K562 (cell line): ENCODE data around the gene DOK3. TPM values are rescaled to one million over a fixed set of nuclear protein-coding genes. Genes with fewer than 3 reads are reported as not detected.

Source experiments
- ARID3B ChIP-seq: fragments of 250-450 bp; sonication (Bioruptor Pico); IDR thresholded peaks from 2 replicates; pipeline ENCODE4 v1.4.0; 2020; ENCODE audit warnings: borderline replicate concordance
- COPS2 ChIP-seq: fragments of 450-650 bp; conservative IDR thresholded peaks from 2 replicates; pipeline ENCODE4 v1.6.1; 2016; ENCODE audit warnings: mild to moderate bottlenecking, moderate library complexity
- HCFC1 ChIP-seq: IDR thresholded peaks from 2 replicates; pipeline ENCODE4 v1.6.1; 2012; ENCODE audit warnings: low read depth, low read length, improper control_type of control experiment
- NR4A1 ChIP-seq, 2 experiments: fragments of 250-450 bp in 1 of 2; fragments of 450-650 bp in 1 of 2; sonication (Bioruptor Pico) in 1 of 2; IDR thresholded peaks; 2 replicates each; pipeline versions ENCODE4 v1.4.0 to v1.6.1; 2016 to 2020; ENCODE audit warnings: mild to moderate bottlenecking in 2 of 2, missing compliant biosample characterization in 1 of 2, missing genetic modification characterization in 1 of 2, moderate library complexity in 1 of 2
- PHF20 ChIP-seq: fragments of 450-650 bp; IDR thresholded peaks from 2 replicates; pipeline ENCODE4 v1.6.1; 2018; ENCODE audit not compliant: partially characterized antibody
- PHF8 ChIP-seq: fragments of 200-600 bp; sonication (generic); IDR thresholded peaks from 2 replicates; pipeline ENCODE4 v1.6.1; 2012; ENCODE audit warnings: mixed run types, mild to moderate bottlenecking, inconsistent platforms, low read length, moderate library complexity, borderline replicate concordance
- RBFOX2 ChIP-seq: fragments of 200-400 bp; formaldehyde crosslinking; IDR thresholded peaks from 2 replicates; pipeline ENCODE4 v1.6.1; 2017; ENCODE audit warnings: low read depth, mild to moderate bottlenecking, low read length, moderate library complexity
- RBM14 ChIP-seq: fragments of 200-400 bp; formaldehyde crosslinking; IDR thresholded peaks from 2 replicates; pipeline ENCODE4 v1.6.1; 2018; ENCODE audit warnings: low read depth, mild to moderate bottlenecking, low read length, moderate library complexity, borderline replicate concordance; ENCODE audit not compliant: insufficient read depth
- RCOR1 ChIP-seq, 2 experiments: IDR thresholded peaks; 2 replicates each; pipeline ENCODE4 v1.6.1; 2012; ENCODE audit warnings: low read depth in 2 of 2, low read length in 2 of 2, borderline replicate concordance in 1 of 2, improper control_type of control experiment in 1 of 2
- RUNX1 ChIP-seq: sonication (generic); IDR thresholded peaks from 2 replicates; pipeline ENCODE4 v1.6.1; 2016; ENCODE audit warnings: antibody characterized with exemption, low read depth
- ZBTB1 ChIP-seq: sonication (generic); formaldehyde crosslinking; IDR thresholded peaks from 2 replicates; pipeline ENCODE4 v1.8.1; 2023; ENCODE audit warnings: missing genetic modification reagents, low read depth, mild to moderate bottlenecking, borderline replicate concordance
- ZBTB5 ChIP-seq: fragments of 450-650 bp; IDR thresholded peaks from 2 replicates; pipeline ENCODE4 v1.6.1; 2017; ENCODE audit warnings: antibody characterized with exemption
- ZNF263 ChIP-seq: sonication (generic); formaldehyde crosslinking; IDR thresholded peaks from 2 replicates; pipeline ENCODE4 v1.8.0; 2022; ENCODE audit warnings: mild to moderate bottlenecking, missing genetic modification reagents, borderline replicate concordance
- ZNF766 ChIP-seq: fragments of 200-800 bp; sonication (Bioruptor generic); conservative IDR thresholded peaks from 2 replicates; pipeline ENCODE4 v1.6.1; 2016; ENCODE audit warnings: missing genetic modification characterization, missing compliant biosample characterization
- polyA plus RNA-seq, 8 experiments: library from polyadenylated mRNA; depleted of rRNA in 4 of 8; stranded (reverse) in 5 of 8; unstranded in 3 of 8; fragments of >200 nt; fragmentation: Nextera tagmentation in 2 of 8; fragmentation: Illumina TruSeq in 1 of 8; extraction: Ambion mirVana in 2 of 8; extraction: Trizol in 1 of 8; gene quantifications; 2 replicates each; pipeline versions ENCODE4 v1.2.1 to v1.2.3, GENCODE V29; 2011 to 2014; ENCODE audit warnings: inconsistent platforms in 1 of 8, missing spikeins in 1 of 8
- total RNA-seq, 7 experiments: library from RNA; depleted of rRNA in 6 of 7; stranded (reverse); fragments of >200 nt in 6 of 7; fragmentation: Illumina TruSeq in 2 of 7; extraction: Trizol in 2 of 7; gene quantifications; 2 replicates each; pipeline versions ENCODE4 v1.2.1 to v1.2.3, GENCODE V29; 2011 to 2021; ENCODE audit warnings: low replicate concordance in 1 of 7
- TF ChIP-seq, protein P1 (sequence below): sonication (generic); formaldehyde crosslinking; IDR thresholded peaks from 2 replicates; pipeline ENCODE4 v1.9.0; 2022; ENCODE audit warnings: mild to moderate bottlenecking, missing genetic modification reagents
- TF ChIP-seq, protein P2 (sequence below): fragments of 450-650 bp; IDR thresholded peaks from 2 replicates; pipeline ENCODE4 v1.7.1; 2018; ENCODE audit warnings: mild to moderate bottlenecking, low read depth; ENCODE audit not compliant: partially characterized antibody
- TF ChIP-seq, protein P3 (sequence below), 2 experiments: IDR thresholded peaks; 2 replicates each; pipeline ENCODE4 v1.6.1; 2011; ENCODE audit warnings: borderline replicate concordance in 1 of 2, control low read depth in 1 of 2, low read depth in 1 of 2, low read length in 1 of 2, mild to moderate bottlenecking in 1 of 2, mixed read lengths in 1 of 2, moderate library complexity in 1 of 2; ENCODE audit not compliant: insufficient read depth in 1 of 2, insufficient read length in 1 of 2, poor library complexity in 1 of 2, severe bottlenecking in 1 of 2; ENCODE audit errors: extremely low read depth in 1 of 2

The DOK3 gene
- total and polyA plus RNA-seq, 9 of the 15 experiments (the other 6 are each of a cell fraction or from before 2014, with no cell fraction given) = 1.3 to 23.0 (median 8.0) TPM

DNA sequence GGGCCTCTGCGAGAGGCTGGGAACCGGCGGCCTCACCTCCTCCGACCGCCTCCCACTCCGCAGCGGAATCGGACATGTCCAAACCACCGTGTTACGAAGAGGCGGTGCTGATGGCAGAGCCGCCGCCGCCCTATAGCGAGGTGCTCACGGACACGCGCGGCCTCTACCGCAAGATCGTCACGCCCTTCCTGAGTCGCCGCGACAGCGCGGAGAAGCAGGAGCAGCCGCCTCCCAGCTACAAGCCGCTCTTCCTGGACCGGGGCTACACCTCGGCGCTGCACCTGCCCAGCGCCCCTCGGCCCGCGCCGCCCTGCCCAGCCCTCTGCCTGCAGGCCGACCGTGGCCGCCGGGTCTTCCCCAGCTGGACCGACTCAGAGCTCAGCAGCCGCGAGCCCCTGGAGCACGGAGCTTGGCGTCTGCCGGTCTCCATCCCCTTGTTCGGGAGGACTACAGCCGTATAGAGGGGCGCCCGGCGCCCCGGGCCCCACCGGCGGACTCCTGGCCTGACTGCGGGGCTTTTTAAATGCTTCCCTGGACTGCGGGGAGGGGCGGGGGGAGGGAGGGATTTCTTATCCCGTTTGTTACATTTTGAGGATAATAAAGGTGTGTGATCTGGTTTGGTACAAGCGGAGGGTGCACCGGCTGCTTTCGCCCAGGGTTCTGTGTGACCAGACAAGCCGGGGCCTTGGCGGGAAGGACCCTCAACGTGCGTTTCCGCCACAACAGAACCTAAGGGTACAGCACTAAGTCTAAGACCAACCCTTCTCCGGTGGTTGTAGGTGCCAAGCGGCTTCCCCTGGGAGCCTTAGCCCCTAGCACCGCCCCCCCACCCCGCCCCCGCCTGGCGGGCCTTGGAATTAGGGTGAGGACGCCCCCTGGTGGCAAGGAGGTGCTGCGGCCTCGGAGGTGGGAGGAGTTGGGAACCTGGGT lies 53.7 kb downstream of the DOK3 start (continued):
- TF ChIP-seq ARID3B (CRISPR knock-in tag) = no peak
- TF ChIP-seq, protein P1, sequence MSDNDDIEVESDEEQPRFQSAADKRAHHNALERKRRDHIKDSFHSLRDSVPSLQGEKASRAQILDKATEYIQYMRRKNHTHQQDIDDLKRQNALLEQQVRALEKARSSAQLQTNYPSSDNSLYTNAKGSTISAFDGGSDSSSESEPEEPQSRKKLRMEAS = no peak
- peak; percentile 78 for TF ChIP-seq RBFOX2
- 0 out of 2 replicates have a peak, but pooled peaks have one; percentile 27 for TF ChIP-seq RBM14
- TF ChIP-seq ZNF263 = peak; percentile 60
- peak in 1 of 2 experiments; percentile 36; a peak in 1 of 4 replicates for TF ChIP-seq RCOR1 (IDR thresholded peaks at IDR 0.05; ENCODE audit: borderline replicate concordance in 1 of 2, low read depth in 2 of 2, low read length in 2 of 2)
- no peak for TF ChIP-seq ZNF766 (CRISPR knock-in tag)
- peak; percentile 57; the same call in 1 of the 2 replicates for TF ChIP-seq PHF8
- no peak for TF ChIP-seq NR4A1 (CRISPR knock-in tag; IDR thresholded peaks at IDR 0.05)
- no peak for TF ChIP-seq NR4A1 (tag; IDR thresholded peaks at IDR 0.05)
- TF ChIP-seq ZBTB5 = no peak
- TF ChIP-seq ZBTB1 = no peak
- TF ChIP-seq, protein P2, sequence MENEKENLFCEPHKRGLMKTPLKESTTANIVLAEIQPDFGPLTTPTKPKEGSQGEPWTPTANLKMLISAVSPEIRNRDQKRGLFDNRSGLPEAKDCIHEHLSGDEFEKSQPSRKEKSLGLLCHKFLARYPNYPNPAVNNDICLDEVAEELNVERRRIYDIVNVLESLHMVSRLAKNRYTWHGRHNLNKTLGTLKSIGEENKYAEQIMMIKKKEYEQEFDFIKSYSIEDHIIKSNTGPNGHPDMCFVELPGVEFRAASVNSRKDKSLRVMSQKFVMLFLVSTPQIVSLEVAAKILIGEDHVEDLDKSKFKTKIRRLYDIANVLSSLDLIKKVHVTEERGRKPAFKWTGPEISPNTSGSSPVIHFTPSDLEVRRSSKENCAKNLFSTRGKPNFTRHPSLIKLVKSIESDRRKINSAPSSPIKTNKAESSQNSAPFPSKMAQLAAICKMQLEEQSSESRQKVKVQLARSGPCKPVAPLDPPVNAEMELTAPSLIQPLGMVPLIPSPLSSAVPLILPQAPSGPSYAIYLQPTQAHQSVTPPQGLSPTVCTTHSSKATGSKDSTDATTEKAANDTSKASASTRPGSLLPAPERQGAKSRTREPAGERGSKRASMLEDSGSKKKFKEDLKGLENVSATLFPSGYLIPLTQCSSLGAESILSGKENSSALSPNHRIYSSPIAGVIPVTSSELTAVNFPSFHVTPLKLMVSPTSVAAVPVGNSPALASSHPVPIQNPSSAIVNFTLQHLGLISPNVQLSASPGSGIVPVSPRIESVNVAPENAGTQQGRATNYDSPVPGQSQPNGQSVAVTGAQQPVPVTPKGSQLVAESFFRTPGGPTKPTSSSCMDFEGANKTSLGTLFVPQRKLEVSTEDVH = peak; percentile 20
- no peak for TF ChIP-seq RUNX1
- peak; percentile 29; the same call in 1 of the 2 replicates for TF ChIP-seq HCFC1
- peak; percentile 22 for TF ChIP-seq PHF20
- TF ChIP-seq, protein P3, sequence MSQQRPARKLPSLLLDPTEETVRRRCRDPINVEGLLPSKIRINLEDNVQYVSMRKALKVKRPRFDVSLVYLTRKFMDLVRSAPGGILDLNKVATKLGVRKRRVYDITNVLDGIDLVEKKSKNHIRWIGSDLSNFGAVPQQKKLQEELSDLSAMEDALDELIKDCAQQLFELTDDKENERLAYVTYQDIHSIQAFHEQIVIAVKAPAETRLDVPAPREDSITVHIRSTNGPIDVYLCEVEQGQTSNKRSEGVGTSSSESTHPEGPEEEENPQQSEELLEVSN (IDR thresholded peaks at IDR 0.05; ENCODE audit: borderline replicate concordance in 1 of 2, extremely low read depth in 1 of 2, insufficient read depth in 1 of 2, insufficient read length in 1 of 2, low read depth in 1 of 2, low read length in 1 of 2, poor library complexity in 1 of 2, severe bottlenecking in 1 of 2) = peak in 1 of 2 experiments; percentile 27
- no peak for TF ChIP-seq COPS2
